Neural cell (in vitro differentiated cells): ENCODE measurements around the gene MYL4. TPM values are rescaled to one million over a fixed set of nuclear protein-coding genes. Genes with fewer than 3 reads are reported as not detected.

Source experiments
- H2AFZ ChIP-seq: fragments of 200-600, 300-800 bp; sonication (generic), shearing (Covaris generic); 2 replicates; pipeline ENCODE4 v1.6.0; 2014; ENCODE audit warnings: low read depth, mild to moderate bottlenecking, antibody characterized with exemption, low read length, moderate library complexity
- H3F3A ChIP-seq: fragments of 200-600 bp; shearing (Covaris generic); 2 replicates; pipeline ENCODE4 v1.6.1; 2016; ENCODE audit warnings: mild to moderate bottlenecking, moderate library complexity, mixed read lengths, antibody characterized with exemption, low read length; ENCODE audit not compliant: insufficient read depth, poor library complexity, severe bottlenecking
- H3K27ac ChIP-seq: fragments of 200-600, 300-800 bp; sonication (generic), shearing (Covaris generic); 2 replicates; pipeline ENCODE4 v1.5.1; 2014; ENCODE audit warnings: mild to moderate bottlenecking, low read length, moderate library complexity
- H3K27me3 ChIP-seq: fragments of 300-800, 200-600 bp; sonication (generic), shearing (Covaris generic); 2 replicates; pipeline ENCODE4 v1.6.0; 2014; ENCODE audit warnings: mild to moderate bottlenecking, low read depth, low read length, moderate library complexity; ENCODE audit not compliant: insufficient read depth
- H3K36me3 ChIP-seq: fragments of 300-800, 200-600 bp; sonication (generic), shearing (Covaris generic); 2 replicates; pipeline ENCODE4 v1.5.1; 2014; ENCODE audit warnings: mild to moderate bottlenecking, antibody characterized with exemption, low read length, moderate library complexity; ENCODE audit not compliant: insufficient read depth
- H3K4me2 ChIP-seq: fragments of 300-800, 200-600 bp; sonication (generic), shearing (Covaris generic); 2 replicates; pipeline ENCODE4 v1.6.0; 2014; ENCODE audit warnings: mild to moderate bottlenecking, low read length
- H3K4me3 ChIP-seq: fragments of 300-800, 200-600 bp; sonication (generic), shearing (Covaris generic); 2 replicates; pipeline ENCODE4 v1.5.1; 2014; ENCODE audit warnings: mild to moderate bottlenecking, low read length, moderate library complexity
- H3K79me2 ChIP-seq: fragments of 200-600 bp; shearing (Covaris generic); replicated peaks from 2 replicates; pipeline ENCODE4 v1.6.0; 2014; ENCODE audit warnings: mild to moderate bottlenecking, low read length, moderate library complexity; ENCODE audit not compliant: insufficient read depth
- H3K9ac ChIP-seq: fragments of 300-800, 200-600 bp; sonication (generic), shearing (Covaris generic); 2 replicates; pipeline ENCODE4 v1.6.1; 2016; ENCODE audit warnings: mild to moderate bottlenecking, low read length, mixed read lengths
- H3K9me2 ChIP-seq: fragments of 200-600 bp; shearing (Covaris generic); 2 replicates; pipeline ENCODE4 v1.6.1; 2016; ENCODE audit warnings: mild to moderate bottlenecking, low read length, mixed read lengths; ENCODE audit not compliant: insufficient read depth
- H3K9me3 ChIP-seq: fragments of 200-600, 300-800 bp; sonication (generic), shearing (Covaris generic); 2 replicates; pipeline ENCODE4 v1.6.1; 2016; ENCODE audit warnings: mild to moderate bottlenecking, mixed run types, low read length, moderate library complexity, mixed read lengths
- H4K20me1 ChIP-seq: fragments of 200-600 bp; shearing (Covaris generic); 2 replicates; pipeline ENCODE4 v1.6.1; 2016; ENCODE audit warnings: mild to moderate bottlenecking, mixed run types; ENCODE audit not compliant: insufficient read depth
- CTCF ChIP-seq: fragments of 450-650 bp; IDR thresholded peaks from 2 replicates; pipeline ENCODE4 v1.5.1; 2014; ENCODE audit warnings: antibody characterized with exemption, mild to moderate bottlenecking, moderate library complexity; ENCODE audit not compliant: poor library complexity, severe bottlenecking
- EP300 ChIP-seq: fragments of 450-650 bp; conservative IDR thresholded peaks from 2 replicates; pipeline ENCODE4 v1.6.1; 2014; ENCODE audit warnings: antibody characterized with exemption, mild to moderate bottlenecking, moderate library complexity; ENCODE audit not compliant: poor library complexity, severe bottlenecking
- EZH2 ChIP-seq: fragments of 200-600, 300-800 bp; shearing (Covaris generic), sonication (generic); IDR thresholded peaks from 2 replicates; pipeline ENCODE4 v1.6.1; 2014; ENCODE audit warnings: antibody characterized with exemption, low read length, borderline replicate concordance, mild to moderate bottlenecking; ENCODE audit not compliant: insufficient read depth, poor library complexity, severe bottlenecking
- MXI1 ChIP-seq: fragments of 450-650 bp; conservative IDR thresholded peaks from 2 replicates; pipeline ENCODE4 v1.6.1; 2014; ENCODE audit warnings: antibody characterized with exemption, mild to moderate bottlenecking; ENCODE audit not compliant: poor library complexity, severe bottlenecking
- POLR2AphosphoS5 ChIP-seq: IDR thresholded peaks from 2 replicates; pipeline ENCODE4 v1.6.1; 2012
- RAD21 ChIP-seq: fragments of 450-650 bp; conservative IDR thresholded peaks from 2 replicates; pipeline ENCODE4 v1.6.1; 2014; ENCODE audit warnings: antibody characterized with exemption, mild to moderate bottlenecking, moderate library complexity
- REST ChIP-seq: IDR thresholded peaks from 2 replicates; pipeline ENCODE4 v1.6.1; 2012; ENCODE audit warnings: borderline replicate concordance
- SMC3 ChIP-seq: fragments of 450-650 bp; conservative IDR thresholded peaks from 2 replicates; pipeline ENCODE4 v1.6.1; 2014; ENCODE audit warnings: antibody characterized with exemption, mild to moderate bottlenecking, moderate library complexity; ENCODE audit not compliant: poor library complexity
- TAF1 ChIP-seq: IDR thresholded peaks from 2 replicates; pipeline ENCODE4 v1.6.1; 2012; ENCODE audit warnings: low read depth
- polyA plus RNA-seq: library from polyadenylated mRNA; depleted of rRNA; stranded (reverse); fragments of >200 nt; gene quantifications from 2 replicates; pipeline ENCODE4 v1.2.3, GENCODE V29; 2014

Gene MYL4
- polyA plus RNA-seq, 1 donor from 2014 or later, result not detected

GRCh38 chr17:47220531-47220999 lies 11.4 kb downstream of the MYL4 start:
- Histone ChIP-seq H2AFZ (no peak overlapping the region), H3K27me3 (no peaks in the 10 kb centered on the region), H3K36me3 (no peaks in the 10 kb centered on the region), H4K20me1 (no peaks in the 10 kb centered on the region), H3K9me3 (no peaks in the 10 kb centered on the region), H3F3A (no peaks in the 10 kb centered on the region), H3K4me3 (peak overlapping the region; percentile 6), H3K4me2 (peak overlapping the region; percentile 56), H3K79me2 (no peaks in the 10 kb centered on the region), H3K27ac (no peak overlapping the region), H3K9ac (no peak overlapping the region), H3K9me2 (no peaks in the 10 kb centered on the region)
- no peak for TF ChIP-seq CTCF
- no peak for TF ChIP-seq MXI1
- TF ChIP-seq EP300, result peak; percentile 61
- TF ChIP-seq TAF1, result no peak
- no peak for TF ChIP-seq REST
- no peak for TF ChIP-seq RAD21
- TF ChIP-seq POLR2AphosphoS5, result peak; percentile 37
- TF ChIP-seq SMC3, result no peak
- no peak for TF ChIP-seq EZH2

- Histone ChIP-seq H3K27me3 (no peaks in the 10 kb centered on the region), H3K9me3 (no peaks in the 10 kb centered on the region), H3K27ac (no peak overlapping the region), H3K9ac (no peak overlapping the region), H2AFZ (no peak overlapping the region), H3K4me3 (no peak overlapping the region), H3K36me3 (no peaks in the 10 kb centered on the region), H3K4me2 (no peak overlapping the region), H3K9me2 (no peaks in the 10 kb centered on the region), H3F3A (no peaks in the 10 kb centered on the region), H3K79me2 (no peaks in the 10 kb centered on the region), H4K20me1 (no peaks in the 10 kb centered on the region)
- no peak for TF ChIP-seq RAD21
- TF ChIP-seq POLR2AphosphoS5, result no peak
- TF ChIP-seq TAF1, result no peak
- no peak for TF ChIP-seq REST
- no peak for TF ChIP-seq EP300
- no peak for TF ChIP-seq EZH2
- TF ChIP-seq MXI1, result no peak
- no peak for TF ChIP-seq CTCF
- TF ChIP-seq SMC3, result no peak
Observed at GRCh38 chr17:47221154-47221553, 12.0 kb downstream of the MYL4 start.
